ENCODE data around the gene LIPJ. TPM values are rescaled to one million over a fixed set of nuclear protein-coding genes. Genes with fewer than 3 reads are reported as not detected.
A peak's percentile ranks its signal among the peaks of the same experiment; 100 is the strongest.

Gene LIPJ
- total and polyA plus RNA-seq, 11 donors, result 0.03 TPM; not detected in 10

GRCh38 chr10:88642209-88642608 is 55.6 kb downstream of the LIPJ start:
- DNase-seq (no peak), ATAC-seq (no peak)
- peaks cover 0 to 3% (median 0%) of the 10 kb centered on the region in 9 donors for H3K27me3 ChIP-seq
- intact Hi-C loops (cut with DNase I), result no loop called here
- 83 to 91% (median 88%) methylated on average over 6 of the region's 6 CpGs for WGBS, 4 donors
- peaks cover 0 to 14% (median 7%) of the 10 kb centered on the region in 12 donors for H3K9me3 ChIP-seq
- H3K4me3 ChIP-seq, result no peak overlapping the region
- H3K4me1 ChIP-seq, result peaks cover 0 to 4% (median 0%) of the 10 kb centered on the region in 12 donors
- TF ChIP-seq POLR2A (IDR thresholded peaks at IDR 0.05) (no peak), CTCF (IDR thresholded peaks at IDR 0.05) (no peak)
- no peaks in the 10 kb centered on the region for H3K36me3 ChIP-seq
- H3K27ac ChIP-seq, result no peak overlapping the region

GRCh38 chr10:88642963-88643362 is 56.4 kb downstream of the LIPJ start:
- DNase-seq (no peak), ATAC-seq (no peak)
- no peaks in the 10 kb centered on the region for H3K36me3 ChIP-seq
- H3K4me1 ChIP-seq, result peaks cover 0 to 4% (median 0%) of the 10 kb centered on the region in 12 donors
- no peak for TF ChIP-seq POLR2A (IDR thresholded peaks at IDR 0.05)
- no peak for TF ChIP-seq CTCF (IDR thresholded peaks at IDR 0.05)
- peaks cover 0 to 10% (median 6%) of the 10 kb centered on the region in 12 donors for H3K9me3 ChIP-seq
- H3K27me3 ChIP-seq, result no peaks in the 10 kb centered on the region
- no peak overlapping the region for H3K4me3 ChIP-seq
- H3K27ac ChIP-seq, result no peak overlapping the region
- intact Hi-C loops (cut with DNase I), result no loop called here

- no peaks in the 10 kb centered on the region for H3K27me3 ChIP-seq
- H3K4me3 ChIP-seq, result no peak overlapping the region
- H3K4me1 ChIP-seq, result peaks cover 0 to 10% (median 0%) of the 10 kb centered on the region in 12 donors
- intact Hi-C loops (cut with DNase I), result no loop called here
- no peaks in the 10 kb centered on the region for H3K36me3 ChIP-seq
- DNase-seq, result no peak
- TF ChIP-seq CTCF (IDR thresholded peaks at IDR 0.05) (no peak), POLR2A (IDR thresholded peaks at IDR 0.05) (no peak)
- 50 to 77% (median 62%) methylated on average over 2 of the region's 2 CpGs for WGBS, 4 donors
- no peaks in the 10 kb centered on the region for H3K9me3 ChIP-seq
- no peak overlapping the region for H3K27ac ChIP-seq
- no peak for ATAC-seq
Measured at GRCh38 chr10:88647061-88647615, 60.6 kb downstream of the LIPJ start.

- no peaks in the 10 kb centered on the region for H3K9me3 ChIP-seq
- no peaks in the 10 kb centered on the region for H3K36me3 ChIP-seq
- peaks cover 0 to 5% (median 0%) of the 10 kb centered on the region in 12 donors for H3K4me1 ChIP-seq
- ATAC-seq (no peak), DNase-seq (no peak)
- no peak overlapping the region for H3K4me3 ChIP-seq
- H3K27ac ChIP-seq, result peak overlapping the region in 1 of 12 donors; percentile 56
- no peaks in the 10 kb centered on the region for H3K27me3 ChIP-seq
- intact Hi-C loops (cut with DNase I), result no loop called here
- TF ChIP-seq CTCF (IDR thresholded peaks at IDR 0.05), result no peak
- TF ChIP-seq POLR2A (IDR thresholded peaks at IDR 0.05), result no peak
Measured at GRCh38 chr10:88651101-88651551, 64.6 kb downstream of the LIPJ start.
